Endothelial cell of umbilical vein (primary cell): ENCODE measurements around the gene WNT8A. TPM values are rescaled to one million over a fixed set of nuclear protein-coding genes. Genes with fewer than 3 reads are reported as not detected.

ENCODE experiments used
- BruUV-seq: library from RNA; stranded (reverse); fragments of 400-500 nt; replicated peaks from 2 replicates; lab custom pipeline; 2021; lab: Mats Ljungman, UMichigan
- CTCF ChIA-PET: fragments of 300-600, 350-600 bp; sonication (Branson Sonifier 250); formaldehyde crosslinking; loops from one replicate; lab custom pipeline; 2021; ENCODE audit warnings: antibody characterized with exemption, inconsistent platforms; lab: Charles Lee
- POLR2A ChIA-PET: fragments of 300-600, 350-600 bp; sonication (Branson Sonifier 250); formaldehyde crosslinking; loops from one replicate; lab custom pipeline; 2021; ENCODE audit warnings: antibody characterized with exemption, inconsistent platforms; lab: Charles Lee
- DNase-seq: peaks from one replicate; pipeline ENCODE4 v3.0.0-alpha.2; 2011; ENCODE audit warnings: low read depth, low spot score
- FAIRE-seq: peaks from 2 replicates; lab custom pipeline; 2011; peaks lifted over from hg19 to GRCh38; lab: Jason Lieb, UNC
- H2AFZ ChIP-seq: 2 replicates; pipeline ENCODE4 v1.6.0; 2012; ENCODE audit warnings: low read depth, low read length, control low read depth, inconsistent platforms
- H3K27ac ChIP-seq: 2 replicates; pipeline ENCODE4 v1.5.1; 2011; ENCODE audit warnings: low read depth, mild to moderate bottlenecking, control low read depth, low read length, moderate library complexity; ENCODE audit not compliant: insufficient read depth
- H3K27me3 ChIP-seq, 2 experiments: 2 replicates each; pipeline versions ENCODE4 v1.6.0 to v1.6.1; 2011; ENCODE audit warnings: low read length in 2 of 2, mixed read lengths in 1 of 2; ENCODE audit not compliant: control insufficient read depth in 2 of 2, insufficient read depth in 2 of 2
- H3K36me3 ChIP-seq, 2 experiments: 2 replicates in 1 of 2; 3 replicates in 1 of 2; pipeline ENCODE4 v1.5.1; 2011; ENCODE audit warnings: low read length in 2 of 2, mild to moderate bottlenecking in 1 of 2, moderate library complexity in 1 of 2; ENCODE audit not compliant: control insufficient read depth in 2 of 2, insufficient read depth in 2 of 2; ENCODE audit errors: extremely low read depth in 1 of 2
- H3K4me1 ChIP-seq: 3 replicates; pipeline ENCODE4 v1.5.1; 2011; ENCODE audit warnings: mild to moderate bottlenecking, low read length; ENCODE audit not compliant: control insufficient read depth, insufficient read depth; ENCODE audit errors: extremely low read depth
- H3K4me2 ChIP-seq: 2 replicates; pipeline ENCODE4 v1.6.1; 2011; ENCODE audit warnings: low read length, control low read depth, mixed read lengths; ENCODE audit not compliant: insufficient read depth
- H3K4me3 ChIP-seq, 3 experiments: fragments of 200-600 bp in 1 of 3; sonication (generic), shearing (Covaris generic) in 1 of 3; replicated peaks in 1 of 3; 2 replicates each; pipeline ENCODE4 v1.5.1; 2011 to 2016; ENCODE audit warnings: control low read depth in 3 of 3, low read length in 3 of 3, mild to moderate bottlenecking in 2 of 3, inconsistent platforms in 1 of 3, low read depth in 1 of 3, moderate library complexity in 1 of 3; ENCODE audit not compliant: insufficient read depth in 1 of 3
- H3K79me2 ChIP-seq: 2 replicates; pipeline ENCODE4 v1.6.0; 2012; ENCODE audit warnings: low read length, inconsistent platforms; ENCODE audit not compliant: control insufficient read depth, insufficient read depth
- H3K9ac ChIP-seq: replicated peaks from 2 replicates; pipeline ENCODE3; 2011; ENCODE audit warnings: low read length, control low read depth; ENCODE audit not compliant: insufficient read depth; ENCODE audit errors: extremely low read depth
- H3K9me1 ChIP-seq: replicated peaks from 3 replicates; pipeline ENCODE4 v1.6.0; 2011; ENCODE audit warnings: mild to moderate bottlenecking, low read length; ENCODE audit not compliant: control insufficient read depth, insufficient read depth; ENCODE audit errors: extremely low read depth
- H3K9me3 ChIP-seq: replicated peaks from 2 replicates; pipeline ENCODE4 v1.5.1; 2012; ENCODE audit warnings: low read length, inconsistent platforms; ENCODE audit not compliant: control insufficient read depth, insufficient read depth
- H4K20me1 ChIP-seq: replicated peaks from 2 replicates; pipeline ENCODE3; 2011; ENCODE audit warnings: mild to moderate bottlenecking, low read length; ENCODE audit not compliant: control insufficient read depth, insufficient read depth; ENCODE audit errors: extremely low read depth
- CTCF ChIP-seq, 2 donors: IDR thresholded peaks; 1 replicate in 1 of 2; 2 replicates in 1 of 2; pipeline ENCODE4 v1.5.1; 2011; ENCODE audit warnings: low read length in 2 of 2, mild to moderate bottlenecking in 2 of 2, moderate library complexity in 2 of 2, control low read depth in 1 of 2, inconsistent platforms in 1 of 2, low read depth in 1 of 2; ENCODE audit not compliant: insufficient read depth in 1 of 2; ENCODE audit errors: extremely low read depth in 1 of 2
- EZH2 ChIP-seq: IDR thresholded peaks from 2 replicates; pipeline ENCODE4 v1.6.1; 2012; ENCODE audit warnings: borderline replicate concordance, low read depth, mild to moderate bottlenecking, moderate library complexity, low read length, inconsistent platforms; ENCODE audit not compliant: severe bottlenecking
- FOS ChIP-seq: IDR thresholded peaks from 2 replicates; pipeline ENCODE4 v1.6.1; 2011; ENCODE audit warnings: mild to moderate bottlenecking, low read length, moderate library complexity, borderline replicate concordance; ENCODE audit not compliant: insufficient read depth
- GATA2 ChIP-seq: IDR thresholded peaks from 2 replicates; pipeline ENCODE4 v1.7.0; 2011; ENCODE audit warnings: low read depth, mild to moderate bottlenecking, moderate library complexity, mixed read lengths, low read length; ENCODE audit not compliant: insufficient read length, insufficient read depth
- JUN ChIP-seq: IDR thresholded peaks from 2 replicates; pipeline ENCODE4 v1.6.1; 2011; ENCODE audit warnings: borderline replicate concordance, low read depth; ENCODE audit not compliant: insufficient read length, insufficient read depth
- MAX ChIP-seq: IDR thresholded peaks from 2 replicates; pipeline ENCODE4 v1.6.1; 2011; ENCODE audit not compliant: insufficient read depth, insufficient read length
- MYC ChIP-seq: IDR thresholded peaks from one replicate; pipeline ENCODE4 v1.6.1; 2011; ENCODE audit warnings: mild to moderate bottlenecking, low read depth, low read length
- POLR2A ChIP-seq: IDR thresholded peaks from 2 replicates; pipeline ENCODE4 v1.6.1; 2012; ENCODE audit warnings: low read depth, mild to moderate bottlenecking, control low read depth, low read length
- POLR2AphosphoS5 ChIP-seq: IDR thresholded peaks from 2 replicates; pipeline ENCODE4 v1.6.1; 2012; ENCODE audit warnings: low read depth, mild to moderate bottlenecking, control low read depth, low read length, moderate library complexity; ENCODE audit not compliant: insufficient read depth
- dilution Hi-C: fragments of 300-500 bp; cut with MboI; formaldehyde crosslinking; loops from one replicate; pipeline ENCODE4 v1.15.0; 2019; ENCODE audit warnings: low sequenced_read_pairs; ENCODE audit not compliant: extremely low pct_ligation_motif_present
- intact Hi-C: fragments of 100-400 bp; cut with micrococcal nuclease; formaldehyde crosslinking; loops from one replicate; pipeline ENCODE4 v1.10.0; 2022
- polyA plus RNA-seq, 4 experiments: library from polyadenylated mRNA; depleted of rRNA in 3 of 4; stranded (reverse) in 3 of 4; unstranded in 1 of 4; fragments of >200 nt; gene quantifications; 2 replicates each; pipeline versions ENCODE4 v1.2.1 to v1.2.3, GENCODE V29; 2011 to 2012; ENCODE audit warnings: missing spikeins in 1 of 4
- total RNA-seq: library from RNA; stranded (reverse); gene quantifications from 2 replicates; pipeline ENCODE4 v1.2.3, GENCODE V29; 2021

The WNT8A gene
- total and polyA plus RNA-seq, 2 donors (not counting 3 experiments of a cell fraction or from before 2014, with no cell fraction given), result not detected

- no peak overlapping the region for H3K4me3 ChIP-seq
- H3K9me1 ChIP-seq, result no peaks in the 10 kb centered on the region
- POLR2A ChIA-PET, result no interaction called here
- FAIRE-seq (no peak), DNase-seq (no peak)
- H3K9ac ChIP-seq, result no peak overlapping the region
- BruUV-seq, result no TSS peak
- no peak for TF ChIP-seq POLR2A
- TF ChIP-seq EZH2, result no peak
- TF ChIP-seq GATA2, result no peak
- TF ChIP-seq JUN, result no peak
- no peak for TF ChIP-seq FOS
- TF ChIP-seq POLR2AphosphoS5, result no peak
- no peak for TF ChIP-seq MAX
- TF ChIP-seq MYC, result no peak
- TF ChIP-seq CTCF (IDR thresholded peaks at IDR 0.05; ENCODE audit: extremely low read depth in 1 of 2, insufficient read depth in 1 of 2, low read depth in 1 of 2, low read length in 2 of 2), result no peak
- peaks cover 13 to 14% of the 10 kb centered on the region in 2 experiments for H3K27me3 ChIP-seq
- no peaks in the 10 kb centered on the region for H3K4me1 ChIP-seq
- H3K36me3 ChIP-seq, result no peaks in the 10 kb centered on the region
- H3K27ac ChIP-seq, result no peak overlapping the region
- H3K9me3 ChIP-seq, result no peaks in the 10 kb centered on the region
- H3K79me2 ChIP-seq, result no peaks in the 10 kb centered on the region
- intact Hi-C loops (no loop called here), dilution Hi-C loops (no loop called here)
- no peak overlapping the region for H2AFZ ChIP-seq
- H4K20me1 ChIP-seq, result no peaks in the 10 kb centered on the region
- H3K4me2 ChIP-seq, result no peak overlapping the region
- CTCF ChIA-PET, result interaction anchor here (1.1 to 2.0 kb wide), 5 partner anchors 8 to 480 kb away, joined by 3 to 7 read pairs (median 4); no protein-coding TSS in a partner anchor
Observed at GRCh38 chr5:138109463-138110265, 25.8 kb downstream of the WNT8A start.
